Measurements from ENCODE around the gene FES. TPM values are rescaled to one million over a fixed set of nuclear protein-coding genes. Genes with fewer than 3 reads are reported as not detected.

The FES gene
- total and polyA plus RNA-seq, 10 of the 15 experiments (the other 5 are each of a cell fraction or from before 2014, with no cell fraction given), result 0.07 to 23.9 (median 9.9) TPM

GRCh38 chr15:90875549-90875981 lies 8.7 kb upstream of the FES start (continued):
- TF ChIP-seq, protein P1, sequence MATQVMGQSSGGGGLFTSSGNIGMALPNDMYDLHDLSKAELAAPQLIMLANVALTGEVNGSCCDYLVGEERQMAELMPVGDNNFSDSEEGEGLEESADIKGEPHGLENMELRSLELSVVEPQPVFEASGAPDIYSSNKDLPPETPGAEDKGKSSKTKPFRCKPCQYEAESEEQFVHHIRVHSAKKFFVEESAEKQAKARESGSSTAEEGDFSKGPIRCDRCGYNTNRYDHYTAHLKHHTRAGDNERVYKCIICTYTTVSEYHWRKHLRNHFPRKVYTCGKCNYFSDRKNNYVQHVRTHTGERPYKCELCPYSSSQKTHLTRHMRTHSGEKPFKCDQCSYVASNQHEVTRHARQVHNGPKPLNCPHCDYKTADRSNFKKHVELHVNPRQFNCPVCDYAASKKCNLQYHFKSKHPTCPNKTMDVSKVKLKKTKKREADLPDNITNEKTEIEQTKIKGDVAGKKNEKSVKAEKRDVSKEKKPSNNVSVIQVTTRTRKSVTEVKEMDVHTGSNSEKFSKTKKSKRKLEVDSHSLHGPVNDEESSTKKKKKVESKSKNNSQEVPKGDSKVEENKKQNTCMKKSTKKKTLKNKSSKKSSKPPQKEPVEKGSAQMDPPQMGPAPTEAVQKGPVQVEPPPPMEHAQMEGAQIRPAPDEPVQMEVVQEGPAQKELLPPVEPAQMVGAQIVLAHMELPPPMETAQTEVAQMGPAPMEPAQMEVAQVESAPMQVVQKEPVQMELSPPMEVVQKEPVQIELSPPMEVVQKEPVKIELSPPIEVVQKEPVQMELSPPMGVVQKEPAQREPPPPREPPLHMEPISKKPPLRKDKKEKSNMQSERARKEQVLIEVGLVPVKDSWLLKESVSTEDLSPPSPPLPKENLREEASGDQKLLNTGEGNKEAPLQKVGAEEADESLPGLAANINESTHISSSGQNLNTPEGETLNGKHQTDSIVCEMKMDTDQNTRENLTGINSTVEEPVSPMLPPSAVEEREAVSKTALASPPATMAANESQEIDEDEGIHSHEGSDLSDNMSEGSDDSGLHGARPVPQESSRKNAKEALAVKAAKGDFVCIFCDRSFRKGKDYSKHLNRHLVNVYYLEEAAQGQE (IDR thresholded peaks at IDR 0.05; ENCODE audit: low read depth, low read length), result no peak

DNA sequence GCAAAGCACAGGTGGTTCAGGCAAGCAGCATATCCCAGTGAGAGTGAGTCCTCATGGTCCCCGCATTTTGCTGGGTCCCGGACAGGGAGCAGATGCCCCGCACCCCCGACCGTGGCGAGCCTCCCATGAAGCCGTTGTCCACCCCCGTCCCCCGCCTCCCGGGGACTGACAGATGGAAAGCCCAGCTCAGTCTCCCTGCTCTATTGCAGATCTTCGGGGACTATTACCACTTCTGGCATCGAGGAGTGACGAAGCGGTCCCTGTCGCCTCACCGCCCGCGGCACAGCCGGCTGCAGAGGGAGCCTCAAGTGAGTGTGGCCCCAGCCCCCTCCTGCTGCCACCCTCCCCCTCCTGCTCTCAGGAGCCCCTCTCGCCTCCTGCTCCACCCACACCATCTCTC lies 8.3 kb upstream of the FES start:
- H3K27ac ChIP-seq (ENCODE audit: control insufficient read depth, insufficient read depth), result no peak overlapping the region
- peaks cover 9% of the 10 kb centered on the region for H3K4me1 ChIP-seq (ENCODE audit: control insufficient read depth, insufficient read depth, low read length)
- no peaks in the 10 kb centered on the region for H3K9me3 ChIP-seq (replicated peaks; ENCODE audit: control insufficient read depth, insufficient read depth, low read length)
- FAIRE-seq, result no peak
- no peak overlapping the region for H3K4me3 ChIP-seq
- TF ChIP-seq CBFB (IDR thresholded peaks at IDR 0.05; ENCODE audit: low read depth), result no peak
- ChIA-PET SMC1A (ENCODE audit: uncharacterized antibody, unreplicated experiment) (no interaction called here), RAD21 (ENCODE audit: unreplicated experiment) (no interaction called here), CTCF (interaction anchor here (1.3 kb wide), 1 partner anchor 9 kb away, joined by 4 read pairs; the partner anchor contains the start of gene FES), POLR2A (no interaction called here)
- no peak for ATAC-seq
- no peaks in the 10 kb centered on the region for H3K27me3 ChIP-seq (replicated peaks in 1 of 2; ENCODE audit: control insufficient read depth in 2 of 2, insufficient read depth in 2 of 2, low read length in 1 of 2)
- peaks cover 25% of the 10 kb centered on the region for H3K79me2 ChIP-seq (ENCODE audit: control insufficient read depth, insufficient read depth, low read length)
- no TSS peak for BruUV-seq (replicated peaks)
- H4K20me1 ChIP-seq (ENCODE audit: control insufficient read depth, insufficient read depth), result peaks cover 4% of the 10 kb centered on the region; the same call in 1 of the 2 replicates
- intact Hi-C loops (cut with micrococcal nuclease; ENCODE audit: unreplicated experiment) (no loop called here), in situ Hi-C loops (cut with MboI) (no loop called here)
- H2AFZ ChIP-seq (ENCODE audit: control insufficient read depth, low read depth, low read length), result no peak overlapping the region
- 94% methylated on average over 19 of the region's 20 CpGs for WGBS (ENCODE audit: insufficient coverage, insufficient replicate concordance, low lambda C conversion rate, missing lambda C conversion rate)
- DNase-seq (ENCODE audit: low read depth, low spot score), result no peak
- no peak overlapping the region for H3K9ac ChIP-seq (ENCODE audit: control insufficient read depth, insufficient read depth, low read length)
- peaks cover 17 to 32% of the 10 kb centered on the region in 2 experiments; a peak in 3 of 4 replicates for H3K36me3 ChIP-seq (ENCODE audit: control insufficient read depth in 2 of 2, insufficient read depth in 2 of 2, low read length in 1 of 2)
- no peak overlapping the region for H3K4me2 ChIP-seq (ENCODE audit: control insufficient read depth, insufficient read depth)

All from GM12878 (cell line).